IMR-90 (cell line): ENCODE results near the gene MISP3.
"Not testable (repeated sequence)": the region's sequence is repeated elsewhere in the genome, so short reads cannot be mapped to it uniquely, and the experiment has no call there.

Experiments used
- BHLHE40 ChIP-seq: fragments of 150-350 bp; IDR thresholded peaks from 2 replicates; pipeline ENCODE4 v1.6.1; 2016; ENCODE audit warnings: mild to moderate bottlenecking, low read depth, low read length
- CEBPB ChIP-seq: IDR thresholded peaks from 2 replicates; pipeline ENCODE4 v1.6.1; 2012; ENCODE audit warnings: low read depth, low read length, improper control_type of control experiment
- FOS ChIP-seq: fragments of 150-350 bp; IDR thresholded peaks from 2 replicates; pipeline ENCODE4 v1.6.1; 2016; ENCODE audit warnings: low read depth, low read length
- MAFK ChIP-seq: IDR thresholded peaks from 2 replicates; pipeline ENCODE4 v1.6.1; 2012; ENCODE audit warnings: low read depth, low read length, improper control_type of control experiment
- MXI1 ChIP-seq: IDR thresholded peaks from 2 replicates; pipeline ENCODE4 v1.6.1; 2012; ENCODE audit warnings: low read depth, mild to moderate bottlenecking, low read length, moderate library complexity, borderline replicate concordance
- POLR2A ChIP-seq: IDR thresholded peaks from 2 replicates; pipeline ENCODE4 v1.6.1; 2012; ENCODE audit warnings: mild to moderate bottlenecking, low read depth, low read length
- RAD21 ChIP-seq: IDR thresholded peaks from 2 replicates; pipeline ENCODE4 v1.6.1; 2012; ENCODE audit warnings: low read length, improper control_type of control experiment
- RCOR1 ChIP-seq: IDR thresholded peaks from 2 replicates; pipeline ENCODE4 v1.6.1; 2012; ENCODE audit warnings: mild to moderate bottlenecking, low read length, improper control_type of control experiment; ENCODE audit not compliant: insufficient replicate concordance
- RFX5 ChIP-seq: IDR thresholded peaks from 2 replicates; pipeline ENCODE4 v1.8.0; 2012; ENCODE audit warnings: low read depth, mild to moderate bottlenecking, low read length, moderate library complexity
- SMC3 ChIP-seq: fragments of 150-350 bp; IDR thresholded peaks from 2 replicates; pipeline ENCODE4 v1.6.1; 2016; ENCODE audit warnings: low read depth, mild to moderate bottlenecking, antibody characterized with exemption, low read length, moderate library complexity
- TF ChIP-seq, protein P1 (sequence below): conservative IDR thresholded peaks from 2 replicates; pipeline ENCODE4 v1.5.1; 2012; ENCODE audit warnings: mild to moderate bottlenecking, low read depth, low read length, improper control_type of control experiment
- TF ChIP-seq, protein P2 (sequence below): fragments of 150-350 bp; IDR thresholded peaks from 2 replicates; pipeline ENCODE4 v1.6.1; 2017; ENCODE audit warnings: mild to moderate bottlenecking, antibody characterized with exemption, low read length, low read depth

DNA sequence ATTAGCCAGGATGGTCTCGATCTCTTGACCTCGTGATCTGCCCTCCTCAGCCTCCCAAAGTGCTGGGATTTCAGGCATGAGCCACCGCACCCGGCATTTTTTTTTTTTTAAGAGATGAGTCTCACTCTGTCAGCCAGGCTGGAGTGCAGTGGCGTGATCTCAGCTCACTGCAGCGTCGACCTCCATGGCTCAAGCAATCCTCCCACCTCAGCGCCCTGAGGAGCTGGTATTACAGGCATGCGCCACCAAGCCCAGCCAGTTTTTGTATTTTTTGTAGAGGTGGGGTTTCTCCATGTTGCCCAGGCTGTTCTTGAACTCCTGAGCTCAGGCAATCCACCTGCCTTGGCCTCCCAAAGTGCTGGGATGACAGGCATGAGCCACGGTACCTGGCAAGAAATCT, 24.7 kb upstream of the MISP3 start:
- TF ChIP-seq POLR2A, RAD21, MXI1, CEBPB, RFX5, SMC3, MAFK, RCOR1, BHLHE40, FOS: not testable (repeated sequence)
- TF ChIP-seq, protein P1, sequence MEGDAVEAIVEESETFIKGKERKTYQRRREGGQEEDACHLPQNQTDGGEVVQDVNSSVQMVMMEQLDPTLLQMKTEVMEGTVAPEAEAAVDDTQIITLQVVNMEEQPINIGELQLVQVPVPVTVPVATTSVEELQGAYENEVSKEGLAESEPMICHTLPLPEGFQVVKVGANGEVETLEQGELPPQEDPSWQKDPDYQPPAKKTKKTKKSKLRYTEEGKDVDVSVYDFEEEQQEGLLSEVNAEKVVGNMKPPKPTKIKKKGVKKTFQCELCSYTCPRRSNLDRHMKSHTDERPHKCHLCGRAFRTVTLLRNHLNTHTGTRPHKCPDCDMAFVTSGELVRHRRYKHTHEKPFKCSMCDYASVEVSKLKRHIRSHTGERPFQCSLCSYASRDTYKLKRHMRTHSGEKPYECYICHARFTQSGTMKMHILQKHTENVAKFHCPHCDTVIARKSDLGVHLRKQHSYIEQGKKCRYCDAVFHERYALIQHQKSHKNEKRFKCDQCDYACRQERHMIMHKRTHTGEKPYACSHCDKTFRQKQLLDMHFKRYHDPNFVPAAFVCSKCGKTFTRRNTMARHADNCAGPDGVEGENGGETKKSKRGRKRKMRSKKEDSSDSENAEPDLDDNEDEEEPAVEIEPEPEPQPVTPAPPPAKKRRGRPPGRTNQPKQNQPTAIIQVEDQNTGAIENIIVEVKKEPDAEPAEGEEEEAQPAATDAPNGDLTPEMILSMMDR: not testable (repeated sequence)
- TF ChIP-seq, protein P2, sequence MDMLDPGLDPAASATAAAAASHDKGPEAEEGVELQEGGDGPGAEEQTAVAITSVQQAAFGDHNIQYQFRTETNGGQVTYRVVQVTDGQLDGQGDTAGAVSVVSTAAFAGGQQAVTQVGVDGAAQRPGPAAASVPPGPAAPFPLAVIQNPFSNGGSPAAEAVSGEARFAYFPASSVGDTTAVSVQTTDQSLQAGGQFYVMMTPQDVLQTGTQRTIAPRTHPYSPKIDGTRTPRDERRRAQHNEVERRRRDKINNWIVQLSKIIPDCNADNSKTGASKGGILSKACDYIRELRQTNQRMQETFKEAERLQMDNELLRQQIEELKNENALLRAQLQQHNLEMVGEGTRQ: not testable (repeated sequence)
